Nephron (organoid): Measurements from ENCODE around the gene TSPAN14.
A peak's percentile ranks its signal among the peaks of the same experiment; 100 is the strongest.

Experiments
- H3K27ac Mint-ChIP-seq, 3 experiments: 2 replicates each; pipeline ENCODE4 v1.8.0; 2020; ENCODE audit warnings: mixed read lengths in 3 of 3, mild to moderate bottlenecking in 2 of 3, moderate library complexity in 1 of 3
- H3K27me3 Mint-ChIP-seq: 2 replicates; pipeline ENCODE4 v1.8.0; 2021; ENCODE audit warnings: low read depth, mild to moderate bottlenecking, moderate library complexity, mixed read lengths
- H3K36me3 Mint-ChIP-seq: 2 replicates; pipeline ENCODE4 v1.8.0; 2020; ENCODE audit warnings: low read depth, mixed read lengths
- H3K4me1 Mint-ChIP-seq: 2 replicates; pipeline ENCODE4 v1.8.0; 2020; ENCODE audit warnings: mixed read lengths
- H3K4me3 Mint-ChIP-seq, 3 experiments: 2 replicates each; pipeline ENCODE4 v1.8.0; 2020; ENCODE audit warnings: mild to moderate bottlenecking in 3 of 3, mixed read lengths in 3 of 3, moderate library complexity in 2 of 3
- H3K9me3 Mint-ChIP-seq: 2 replicates; pipeline ENCODE4 v1.8.0; 2020; ENCODE audit warnings: mixed read lengths
- TF ChIP-seq, protein P1 (sequence below), 3 experiments: fragments of 200-600 bp; sonication (generic); IDR thresholded peaks; one replicate each; pipeline ENCODE4 v1.5.0; 2021; ENCODE audit warnings: antibody characterized with exemption in 3 of 3; ENCODE audit not compliant: unreplicated experiment in 3 of 3

The TSPAN14 gene

DNA sequence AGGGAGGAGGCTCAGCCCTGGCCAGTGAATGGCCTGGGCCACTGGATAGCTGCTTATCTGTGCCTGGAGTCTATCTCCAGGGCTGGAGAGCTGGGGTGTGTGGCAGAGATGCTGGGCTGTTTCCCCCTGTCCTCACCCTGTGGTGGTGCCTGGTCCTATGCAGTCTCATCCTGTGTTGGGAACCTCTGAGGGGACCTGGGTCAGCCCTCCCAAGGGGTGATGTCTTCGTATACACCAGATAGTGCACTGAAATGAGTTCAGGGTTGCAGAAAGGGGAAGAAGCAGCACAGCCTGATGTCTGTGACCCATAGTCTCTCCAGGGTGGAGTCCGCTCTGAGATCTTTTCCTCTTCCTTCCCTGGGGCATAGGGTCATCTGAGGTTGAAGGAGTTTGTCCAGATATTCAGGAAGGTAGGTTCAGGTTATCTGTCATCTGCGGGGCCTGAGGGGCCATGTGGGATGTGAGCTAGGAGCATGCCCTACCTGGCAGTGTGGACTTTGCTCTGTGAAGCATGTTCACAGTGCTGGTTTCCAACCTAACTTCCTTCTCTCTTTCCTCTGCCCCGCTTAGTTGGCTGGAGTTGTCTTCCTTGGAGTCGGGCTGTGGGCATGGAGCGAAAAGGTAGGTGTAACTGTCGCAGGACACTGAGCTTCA is 50.2 kb downstream of the TSPAN14 start:
- Mint-ChIP-seq H3K9me3 (no peaks in the 10 kb centered on the region), H3K4me3 (no peak overlapping the region), H3K27ac (peak overlapping the region; percentile 62 to 93 (median 92)), H3K4me1 (peaks cover 73% of the 10 kb centered on the region), H3K27me3 (peaks cover 3% of the 10 kb centered on the region), H3K36me3 (peaks cover 21% of the 10 kb centered on the region)
- TF ChIP-seq, protein P1, sequence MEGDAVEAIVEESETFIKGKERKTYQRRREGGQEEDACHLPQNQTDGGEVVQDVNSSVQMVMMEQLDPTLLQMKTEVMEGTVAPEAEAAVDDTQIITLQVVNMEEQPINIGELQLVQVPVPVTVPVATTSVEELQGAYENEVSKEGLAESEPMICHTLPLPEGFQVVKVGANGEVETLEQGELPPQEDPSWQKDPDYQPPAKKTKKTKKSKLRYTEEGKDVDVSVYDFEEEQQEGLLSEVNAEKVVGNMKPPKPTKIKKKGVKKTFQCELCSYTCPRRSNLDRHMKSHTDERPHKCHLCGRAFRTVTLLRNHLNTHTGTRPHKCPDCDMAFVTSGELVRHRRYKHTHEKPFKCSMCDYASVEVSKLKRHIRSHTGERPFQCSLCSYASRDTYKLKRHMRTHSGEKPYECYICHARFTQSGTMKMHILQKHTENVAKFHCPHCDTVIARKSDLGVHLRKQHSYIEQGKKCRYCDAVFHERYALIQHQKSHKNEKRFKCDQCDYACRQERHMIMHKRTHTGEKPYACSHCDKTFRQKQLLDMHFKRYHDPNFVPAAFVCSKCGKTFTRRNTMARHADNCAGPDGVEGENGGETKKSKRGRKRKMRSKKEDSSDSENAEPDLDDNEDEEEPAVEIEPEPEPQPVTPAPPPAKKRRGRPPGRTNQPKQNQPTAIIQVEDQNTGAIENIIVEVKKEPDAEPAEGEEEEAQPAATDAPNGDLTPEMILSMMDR (IDR thresholded peaks at IDR 0.05; ENCODE audit: unreplicated experiment in 3 of 3) = no peak

DNA sequence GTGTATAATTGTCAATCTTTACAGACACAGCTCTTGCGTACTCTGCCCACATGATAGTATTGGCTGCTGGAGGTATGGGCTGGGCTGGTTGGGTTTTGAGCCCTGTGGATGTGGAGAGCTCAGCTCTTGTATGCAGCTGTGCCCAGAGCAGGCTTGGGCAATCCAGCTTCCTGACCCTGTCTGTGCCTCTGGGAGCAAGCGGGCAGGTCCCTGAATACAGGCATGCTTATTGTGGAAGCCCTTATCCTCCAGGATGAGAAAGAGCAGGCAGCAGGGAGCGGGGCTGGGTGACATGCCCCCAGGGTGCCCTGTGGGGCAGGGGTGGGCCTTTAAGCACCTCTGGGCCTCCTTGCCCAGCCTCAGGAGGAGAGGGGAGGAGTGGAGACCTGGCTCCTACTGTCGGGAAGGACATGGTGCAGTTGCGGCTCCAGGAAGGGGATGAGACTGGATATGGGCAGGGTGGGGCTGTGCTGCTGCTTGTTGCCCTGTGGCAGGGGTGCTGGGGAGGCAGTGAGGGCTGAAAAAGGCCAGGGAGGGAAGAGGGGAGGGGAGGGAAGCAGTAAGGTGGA is 50.9 kb downstream of the TSPAN14 start:
- Mint-ChIP-seq H3K9me3 (no peaks in the 10 kb centered on the region), H3K4me3 (no peak overlapping the region), H3K36me3 (peaks cover 24% of the 10 kb centered on the region), H3K27ac (peak overlapping the region; percentile 85 to 93 (median 92)), H3K4me1 (peaks cover 73% of the 10 kb centered on the region), H3K27me3 (peaks cover 3% of the 10 kb centered on the region)
- TF ChIP-seq, protein P1 (IDR thresholded peaks at IDR 0.05; ENCODE audit: unreplicated experiment in 3 of 3) = no peak

DNA sequence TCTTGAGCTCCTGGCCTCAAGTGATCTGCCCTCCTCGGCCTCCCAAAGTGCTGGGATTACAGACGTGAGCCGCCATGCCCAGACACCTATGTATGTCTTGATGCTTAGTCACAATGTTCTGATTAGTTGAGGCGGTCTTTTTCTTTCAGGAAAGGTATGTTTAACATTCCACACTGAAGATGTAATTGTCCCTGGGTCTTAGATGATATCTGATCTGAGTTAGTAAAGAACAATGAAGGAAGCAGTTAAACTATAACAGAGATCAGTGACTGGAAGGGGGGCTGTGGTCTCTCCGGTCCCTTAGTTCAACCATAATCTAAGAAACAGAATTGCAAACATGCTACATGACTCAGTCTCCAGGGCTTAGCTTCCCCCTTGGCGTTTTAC is 52.1 kb downstream of the TSPAN14 start:
- Mint-ChIP-seq H3K27ac (peak overlapping the region; percentile 85 to 93 (median 92)), H3K36me3 (peaks cover 34% of the 10 kb centered on the region), H3K27me3 (peaks cover 3% of the 10 kb centered on the region), H3K4me3 (no peak overlapping the region), H3K4me1 (peaks cover 68% of the 10 kb centered on the region), H3K9me3 (no peaks in the 10 kb centered on the region)
- TF ChIP-seq, protein P1 (IDR thresholded peaks at IDR 0.05; ENCODE audit: unreplicated experiment in 3 of 3) = no peak

DNA sequence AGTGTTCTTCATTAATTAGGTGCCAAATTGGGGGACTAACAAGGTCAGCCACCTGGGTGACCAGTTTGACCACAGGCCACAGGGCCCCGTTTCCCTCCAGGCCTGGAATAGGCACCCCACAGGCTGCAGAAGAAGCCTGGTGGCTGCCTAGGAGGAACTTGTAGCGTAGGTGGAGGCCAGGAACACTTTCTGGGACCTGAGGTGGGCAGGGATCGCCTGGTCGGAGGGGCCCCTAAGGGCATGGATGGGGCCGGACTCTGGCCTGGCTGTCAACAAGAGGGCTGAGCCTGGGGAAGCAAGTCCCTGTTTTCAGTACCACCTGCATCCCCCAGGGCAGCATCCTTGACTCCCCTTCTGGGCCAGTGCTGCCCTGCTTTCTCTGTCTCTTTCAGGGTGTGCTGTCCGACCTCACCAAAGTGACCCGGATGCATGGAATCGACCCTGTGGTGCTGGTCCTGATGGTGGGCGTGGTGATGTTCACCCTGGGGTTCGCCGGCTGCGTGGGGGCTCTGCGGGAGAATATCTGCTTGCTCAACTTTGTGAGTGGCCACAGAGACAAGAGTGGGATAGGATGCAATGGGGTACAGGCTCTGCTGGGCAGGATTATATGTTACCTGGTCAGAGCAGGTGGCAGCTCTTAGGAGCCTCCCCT is 52.9 kb downstream of the TSPAN14 start:
- H3K27ac Mint-ChIP-seq = peak overlapping the region; percentile 34 to 93 (median 93)
- H3K27me3 Mint-ChIP-seq = peaks cover 3% of the 10 kb centered on the region
- H3K9me3 Mint-ChIP-seq = no peaks in the 10 kb centered on the region
- H3K36me3 Mint-ChIP-seq = peaks cover 38% of the 10 kb centered on the region
- peaks cover 60% of the 10 kb centered on the region for H3K4me1 Mint-ChIP-seq
- no peak overlapping the region for H3K4me3 Mint-ChIP-seq
- TF ChIP-seq, protein P1 (IDR thresholded peaks at IDR 0.05; ENCODE audit: unreplicated experiment in 3 of 3) = no peak

DNA sequence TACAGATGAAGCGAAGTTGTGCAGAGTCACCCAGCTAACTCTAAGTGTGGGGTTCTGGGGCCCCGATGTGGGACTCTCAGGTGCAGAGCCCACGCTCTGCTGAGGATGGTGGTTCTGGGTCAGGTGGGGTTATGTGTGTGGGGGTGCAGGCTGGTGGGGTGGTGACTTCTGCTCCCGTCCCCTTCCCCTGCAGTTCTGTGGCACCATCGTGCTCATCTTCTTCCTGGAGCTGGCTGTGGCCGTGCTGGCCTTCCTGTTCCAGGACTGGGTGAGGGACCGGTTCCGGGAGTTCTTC is 54.9 kb downstream of the TSPAN14 start:
- Mint-ChIP-seq H3K4me3 (no peak overlapping the region), H3K27ac (peak overlapping the region in 1 of 3 experiments; percentile 93), H3K36me3 (peaks cover 57% of the 10 kb centered on the region), H3K27me3 (peaks cover 3% of the 10 kb centered on the region), H3K4me1 (peaks cover 44% of the 10 kb centered on the region), H3K9me3 (no peaks in the 10 kb centered on the region)
- TF ChIP-seq, protein P1 (IDR thresholded peaks at IDR 0.05; ENCODE audit: unreplicated experiment in 3 of 3) = no peak
